ENCODE results near the gene GSTA4.

The GSTA4 gene

GRCh38 chr6:53020005-53020744 lies 25.1 kb upstream of the GSTA4 start:
- ATAC-seq, result no peak
- TF ChIP-seq POU6F1 (CRISPR knock-in tag; IDR thresholded peaks at IDR 0.05; ENCODE audit: borderline replicate concordance, low read depth) (no peak), ZFP3 (CRISPR knock-in tag; IDR thresholded peaks at IDR 0.05) (no peak), ZNF70 (CRISPR knock-in tag; IDR thresholded peaks at IDR 0.05) (no peak), ARNTL (CRISPR knock-in tag; IDR thresholded peaks at IDR 0.05; ENCODE audit: borderline replicate concordance, low read depth) (no peak), ZFP30 (CRISPR knock-in tag; IDR thresholded peaks at IDR 0.05) (no peak), GLIS3 (CRISPR knock-in tag; IDR thresholded peaks at IDR 0.05) (no peak), TCF4 (CRISPR knock-in tag; IDR thresholded peaks at IDR 0.05; ENCODE audit: borderline replicate concordance) (0 out of 2 replicates have a peak, but pooled peaks have one; percentile 21), ISL1 (CRISPR knock-in tag; IDR thresholded peaks at IDR 0.05) (peak; percentile 11; the same call in 1 of the 2 replicates), CSRNP3 (CRISPR knock-in tag; IDR thresholded peaks at IDR 0.05) (no peak), TOX (CRISPR knock-in tag; IDR thresholded peaks at IDR 0.05; ENCODE audit: borderline replicate concordance) (no peak)

- TF ChIP-seq ESRRG (CRISPR knock-in tag; IDR thresholded peaks at IDR 0.05), result no peak
- no peak for TF ChIP-seq ISL1 (CRISPR knock-in tag; IDR thresholded peaks at IDR 0.05)
- TF ChIP-seq CSRNP3 (CRISPR knock-in tag; IDR thresholded peaks at IDR 0.05), result no peak
- no peak for TF ChIP-seq PPARA (CRISPR knock-in tag; IDR thresholded peaks at IDR 0.05; ENCODE audit: borderline replicate concordance)
- no peak for TF ChIP-seq ARNTL (CRISPR knock-in tag; IDR thresholded peaks at IDR 0.05; ENCODE audit: borderline replicate concordance, low read depth)
- no peak for TF ChIP-seq ZNF8 (CRISPR knock-in tag; IDR thresholded peaks at IDR 0.05)
- TF ChIP-seq ZFP30 (CRISPR knock-in tag; IDR thresholded peaks at IDR 0.05), result no peak
- no peak for TF ChIP-seq TCF4 (CRISPR knock-in tag; IDR thresholded peaks at IDR 0.05; ENCODE audit: borderline replicate concordance)
- TF ChIP-seq ZNF565 (CRISPR knock-in tag; conservative IDR thresholded peaks at IDR 0.05; ENCODE audit: low read depth), result no peak
- no peak for TF ChIP-seq TSHZ2 (CRISPR knock-in tag; IDR thresholded peaks at IDR 0.05)
- no peak for TF ChIP-seq CSDC2 (CRISPR knock-in tag; IDR thresholded peaks at IDR 0.05)
- TF ChIP-seq ZC3H10 (CRISPR knock-in tag; IDR thresholded peaks at IDR 0.05), result no peak
- TF ChIP-seq BACH2 (CRISPR knock-in tag; IDR thresholded peaks at IDR 0.05; ENCODE audit: borderline replicate concordance), result no peak
- no peak for TF ChIP-seq POU6F1 (CRISPR knock-in tag; IDR thresholded peaks at IDR 0.05; ENCODE audit: borderline replicate concordance, low read depth)
- TF ChIP-seq TOX (CRISPR knock-in tag; IDR thresholded peaks at IDR 0.05; ENCODE audit: borderline replicate concordance), result no peak
- no peak for TF ChIP-seq ZNF70 (CRISPR knock-in tag; IDR thresholded peaks at IDR 0.05)
- TF ChIP-seq CREB5 (CRISPR knock-in tag; IDR thresholded peaks at IDR 0.05; ENCODE audit: low read depth), result no peak
- no peak for TF ChIP-seq GLIS3 (CRISPR knock-in tag; IDR thresholded peaks at IDR 0.05)
- ATAC-seq, result no peak
Measured at GRCh38 chr6:53018446-53018845, 23.4 kb upstream of the GSTA4 start.

Measured in SK-N-SH treated with all-trans-retinoic acid at 6 μM for 48 hours (cell line).